HL-60/S4 treated with retinoic acid at 250 ng/mL for 4 days and 3 days (cell line): ENCODE measurements around the gene TAS2R40.
"Not testable (repeated sequence)": the region's sequence is repeated elsewhere in the genome, so short reads cannot be mapped to it uniquely, and the experiment has no call there.

Source experiments
- in situ Hi-C: fragments of 300-500 bp; cut with MboI; formaldehyde crosslinking; loops from 2 replicates; pipeline ENCODE4 v1.7.0; 2022; ENCODE audit warnings: low sequenced_read_pairs

The TAS2R40 gene

DNA sequence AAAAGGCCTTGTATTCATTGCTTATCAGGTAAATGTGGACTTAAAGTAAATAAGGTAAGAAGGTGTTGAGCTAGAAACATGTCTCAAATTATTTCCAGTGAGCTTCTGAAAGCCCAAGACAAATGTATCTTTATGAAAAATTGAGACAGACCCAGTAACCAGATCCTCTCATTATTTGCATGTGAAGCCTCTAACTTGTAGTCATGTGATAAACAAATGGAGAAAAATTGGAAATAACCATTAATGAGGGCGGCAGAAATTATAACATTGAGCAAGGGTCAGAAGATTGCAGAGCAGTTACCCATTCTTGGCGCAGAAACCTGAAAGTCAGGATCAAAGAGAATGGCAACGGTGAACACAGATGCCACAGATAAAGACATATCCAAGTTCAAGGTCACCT lies at the start of gene TAS2R40:
TSS of gene TAS2R40 (plus strand) at position 301 of the 400 bp plus-strand sequence. CDS start at position 343, 42 bp downstream.
- in situ Hi-C loops = loop anchor here (25.0 kb wide), 1 partner anchor 359 kb away; the partner anchor contains the start of gene EPHB6

- in situ Hi-C loops = no loop called here
These were observed 49.5 kb upstream of the TAS2R40 start for GRCh38 chr7:143172354-143172753.

- in situ Hi-C loops = no loop called here
These were observed 45.7 kb upstream of the TAS2R40 start for GRCh38 chr7:143176128-143176527.

- in situ Hi-C loops = no loop called here
These were observed 44.3 kb upstream of the TAS2R40 start for GRCh38 chr7:143177374-143178119.

DNA sequence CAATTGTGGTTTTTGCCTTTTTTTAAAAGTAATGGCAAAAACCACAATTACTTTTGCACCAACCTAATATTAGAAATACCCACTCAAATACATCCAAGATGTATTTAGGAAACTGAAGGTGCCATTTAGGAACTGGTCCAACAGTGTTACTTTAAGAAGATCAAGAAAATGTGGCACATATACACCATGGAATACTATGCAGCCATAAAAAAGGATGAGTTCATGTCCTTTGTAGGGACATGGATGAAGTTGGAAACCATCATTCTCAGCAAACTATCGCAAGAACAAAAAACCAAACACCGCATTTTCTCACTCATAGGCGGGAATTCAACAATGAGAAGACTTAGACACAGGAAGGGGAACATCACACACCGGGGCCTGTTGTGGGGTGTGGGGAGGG lies 41.1 kb upstream of the TAS2R40 start:
- in situ Hi-C loops = not testable (repeated sequence)

GRCh38 chr7:143181349-143181748 lies 40.5 kb upstream of the TAS2R40 start:
- in situ Hi-C loops = no loop called here

- in situ Hi-C loops = no loop called here
These were observed 38.8 kb upstream of the TAS2R40 start, which contains the start of gene TAS2R39 for GRCh38 chr7:143183024-143183423. Gene TAS2R39, plus strand, starts transcription at chr7:143183419. Its CDS starts 0 bp downstream, at chr7:143183419.

GRCh38 chr7:143185551-143185950 lies 36.3 kb upstream of the TAS2R40 start:
- in situ Hi-C loops = no loop called here

DNA sequence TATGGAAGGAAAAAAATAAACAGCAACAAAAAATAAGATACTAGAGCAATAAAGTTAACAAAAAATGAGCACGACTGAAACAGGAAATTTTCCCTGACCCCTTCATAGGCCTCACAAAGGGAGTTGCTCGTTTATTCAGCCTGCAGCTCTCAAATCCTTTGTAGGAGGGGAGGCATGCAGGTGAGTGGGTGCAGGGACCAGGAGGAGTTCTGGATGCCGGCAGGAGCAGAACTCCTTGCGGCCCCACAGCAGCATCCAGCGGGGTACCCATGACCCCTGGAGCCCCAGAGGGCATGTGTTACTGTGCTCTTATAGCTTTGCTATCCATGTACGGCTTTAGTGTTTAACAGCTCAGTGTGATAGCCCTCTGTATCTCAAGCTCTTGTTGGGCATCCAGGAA lies 32.8 kb upstream of the TAS2R40 start:
- in situ Hi-C loops = no loop called here

GRCh38 chr7:143193880-143194279 lies 28.0 kb upstream of the TAS2R40 start:
- in situ Hi-C loops = no loop called here

GRCh38 chr7:143199040-143199439 lies 22.8 kb upstream of the TAS2R40 start:
- in situ Hi-C loops = no loop called here

DNA sequence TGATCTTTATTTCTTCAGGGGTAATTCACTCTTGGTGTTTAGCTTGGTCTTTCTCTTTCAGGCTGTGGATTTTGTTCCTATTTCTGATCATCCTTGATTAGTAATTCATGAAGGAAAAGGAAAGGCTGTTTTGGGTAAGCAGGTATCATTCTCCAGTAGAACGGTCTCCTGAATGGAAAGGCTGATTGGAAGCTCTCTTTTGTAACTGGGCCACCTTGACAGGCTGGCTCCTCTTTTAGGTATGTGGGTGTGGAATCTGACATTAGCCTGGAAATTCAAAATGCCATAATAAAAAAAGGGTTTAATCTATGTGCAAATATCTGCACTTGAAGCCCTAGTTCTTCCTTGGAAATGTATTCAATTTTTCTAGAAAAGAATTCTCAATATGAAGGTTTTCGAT lies 19.7 kb upstream of the TAS2R40 start:
- in situ Hi-C loops = loop anchor here (25.0 kb wide), 1 partner anchor 340 kb away; the partner anchor contains the start of gene EPHB6

GRCh38 chr7:143203386-143203785 lies 18.5 kb upstream of the TAS2R40 start:
- in situ Hi-C loops = loop anchor here (25.0 kb wide), 1 partner anchor 341 kb away; the partner anchor contains the start of gene EPHB6

- in situ Hi-C loops = loop anchor here (25.0 kb wide), 1 partner anchor 343 kb away; the partner anchor contains the start of gene EPHB6
These were observed 16.1 kb upstream of the TAS2R40 start for GRCh38 chr7:143205560-143206293.

GRCh38 chr7:143210541-143210940 lies 11.3 kb upstream of the TAS2R40 start:
- in situ Hi-C loops = loop anchor here (25.0 kb wide), 1 partner anchor 348 kb away; the partner anchor contains the start of gene EPHB6

DNA sequence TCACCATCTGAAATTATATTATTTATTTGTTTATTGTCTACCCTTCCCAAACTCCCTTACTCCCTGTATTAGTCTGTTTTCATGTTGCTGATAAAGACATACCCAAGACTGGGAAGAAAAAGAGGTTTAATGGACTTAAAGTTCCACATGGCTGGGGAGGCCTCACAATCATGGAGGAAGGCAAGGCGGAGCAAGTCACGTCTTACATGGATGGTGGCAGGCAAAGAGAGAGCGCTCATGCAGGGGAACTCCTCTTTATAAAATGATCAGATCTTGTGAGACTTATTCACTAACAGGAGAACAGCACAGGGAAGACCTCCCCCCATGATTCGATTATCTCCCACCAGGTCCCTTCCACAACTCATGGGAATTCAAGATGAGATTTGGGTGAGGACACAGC lies 8.4 kb upstream of the TAS2R40 start:
- in situ Hi-C loops = loop anchor here (25.0 kb wide), 1 partner anchor 351 kb away; the partner anchor contains the start of gene EPHB6

GRCh38 chr7:143214789-143215679 lies 6.8 kb upstream of the TAS2R40 start:
- in situ Hi-C loops = loop anchor here (5.0 to 25.0 kb wide), 2 partner anchors 203 to 353 kb away; partner anchors contain the start of gene EPHB6

DNA sequence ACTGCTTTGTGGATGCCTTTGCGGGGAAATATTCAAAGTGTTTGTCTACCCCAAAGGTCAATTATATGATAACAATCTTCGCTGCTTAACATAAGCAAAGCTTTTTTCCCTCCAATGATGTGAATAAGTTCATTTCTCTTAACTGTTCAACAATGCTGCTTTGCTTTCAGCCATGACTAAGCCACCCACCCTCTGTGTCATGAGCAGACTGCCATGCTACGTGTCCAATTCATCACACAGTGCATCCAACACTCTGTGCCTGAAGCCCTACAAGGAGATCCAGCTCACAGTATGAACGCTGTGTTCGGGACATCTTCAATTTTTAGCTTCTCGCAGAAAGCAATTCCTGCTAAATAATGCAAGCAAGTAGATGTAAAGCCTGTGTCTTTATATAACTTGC lies 5.7 kb upstream of the TAS2R40 start:
- in situ Hi-C loops = loop anchor here (5.0 to 25.0 kb wide), 2 partner anchors 204 to 354 kb away; partner anchors contain the start of gene EPHB6

DNA sequence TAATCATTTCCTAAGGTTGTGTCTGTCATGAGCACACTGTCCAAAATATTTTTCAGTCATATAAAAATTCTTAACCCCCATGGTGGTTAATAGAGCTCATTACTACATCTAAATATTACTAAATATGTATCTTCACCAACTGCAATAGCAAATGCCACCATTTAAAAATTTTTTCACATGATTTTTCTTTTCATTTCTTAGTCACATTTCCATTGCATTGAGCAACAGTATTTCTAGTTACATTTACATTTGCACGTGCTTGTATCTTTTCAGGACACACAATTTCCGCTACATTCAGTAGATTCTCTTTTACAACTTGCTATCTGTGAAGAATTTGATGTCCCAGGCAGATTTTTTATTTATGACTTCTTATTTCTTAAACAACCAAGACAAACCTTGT lies 5.2 kb upstream of the TAS2R40 start:
- in situ Hi-C loops = loop anchor here (5.0 to 25.0 kb wide), 2 partner anchors 204 to 354 kb away; partner anchors contain the start of gene EPHB6

DNA sequence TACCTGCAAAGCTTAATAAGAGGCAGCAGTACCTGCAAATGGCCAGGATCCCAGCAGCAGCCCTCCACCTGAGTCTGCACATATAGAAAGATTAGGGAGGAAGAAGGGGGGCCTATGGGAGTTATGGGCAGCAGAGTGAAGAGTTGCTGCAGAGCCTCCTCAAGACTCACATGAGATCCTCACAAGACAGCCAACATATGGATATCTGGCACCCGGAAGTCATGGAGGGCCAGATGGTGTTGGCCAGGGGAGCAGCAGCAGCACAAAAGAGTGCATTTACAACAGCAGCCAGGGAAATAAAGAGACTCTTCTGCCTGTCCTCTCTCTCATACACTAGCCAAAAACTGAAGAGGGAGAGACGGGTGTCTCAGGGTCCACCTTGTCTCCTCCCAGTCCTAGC lies 4.0 kb upstream of the TAS2R40 start:
- in situ Hi-C loops = loop anchor here (5.0 to 25.0 kb wide), 2 partner anchors 206 to 356 kb away; partner anchors contain the start of gene EPHB6
